Thoracic aorta endothelial cell (primary cell): ENCODE results near the gene EPHA1. TPM values are rescaled to one million over a fixed set of nuclear protein-coding genes. Genes with fewer than 3 reads are reported as not detected.

ENCODE experiments used
- small RNA-seq: library from RNA; depleted of rRNA; stranded (forward); fragments of <200 nt; gene quantifications from one replicate; pipeline ENCODE3, GENCODE V24; 2012
- total RNA-seq: library from RNA; depleted of rRNA; stranded (reverse); fragments of >200 nt; gene quantifications from 2 replicates; pipeline ENCODE4 v1.2.3, GENCODE V29; 2012

EPHA1 gene
- under 0.01 TPM in 1 of 2 replicates, not detected in the other for total RNA-seq

DNA sequence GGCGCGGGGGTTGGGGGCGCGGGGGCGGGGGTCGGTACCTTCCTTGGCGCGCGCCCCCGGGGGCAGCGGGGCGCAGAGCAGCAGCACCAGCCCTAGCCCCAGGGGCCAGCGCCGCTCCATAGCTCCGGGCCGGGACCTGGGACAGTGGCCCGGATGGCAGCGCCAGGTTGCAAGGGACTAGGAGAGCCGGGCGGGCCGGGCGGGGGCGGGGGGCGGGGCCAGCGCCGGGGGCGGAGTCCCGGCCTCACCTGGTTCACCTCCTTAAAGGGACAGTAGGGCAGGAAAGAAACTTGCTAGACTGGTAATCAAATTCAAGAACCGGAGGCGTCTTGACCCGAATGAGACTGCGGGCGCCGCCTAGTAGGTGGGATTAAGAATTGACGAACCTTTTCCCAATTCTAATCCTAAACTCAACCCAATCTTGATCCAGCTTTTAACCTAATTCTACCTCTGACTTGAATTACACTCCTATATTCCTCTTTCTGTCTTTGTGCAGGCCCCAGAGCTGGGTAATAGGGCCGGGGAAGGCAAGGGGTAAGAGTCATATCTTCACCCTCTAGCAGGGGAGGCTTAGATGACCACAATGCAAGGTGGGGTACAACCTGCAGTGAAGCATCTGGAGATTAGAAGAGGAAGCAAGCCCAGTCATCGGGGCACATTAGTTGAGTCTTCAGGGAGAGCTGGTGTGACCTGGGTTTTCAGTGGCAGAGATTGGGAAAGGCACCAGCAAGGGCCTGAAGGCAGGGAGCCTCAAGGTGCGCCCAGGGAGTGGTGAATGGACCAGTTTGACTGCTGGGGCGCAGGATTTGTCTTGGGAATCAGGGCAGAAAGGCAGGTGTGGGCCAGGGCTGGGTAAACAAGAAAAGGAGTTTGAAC lies at the start of gene EPHA1:
Gene EPHA1, minus strand, starts transcription at position 171 of the 876 bp plus-strand sequence. Its CDS starts 51 bp downstream, at position 120.

DNA sequence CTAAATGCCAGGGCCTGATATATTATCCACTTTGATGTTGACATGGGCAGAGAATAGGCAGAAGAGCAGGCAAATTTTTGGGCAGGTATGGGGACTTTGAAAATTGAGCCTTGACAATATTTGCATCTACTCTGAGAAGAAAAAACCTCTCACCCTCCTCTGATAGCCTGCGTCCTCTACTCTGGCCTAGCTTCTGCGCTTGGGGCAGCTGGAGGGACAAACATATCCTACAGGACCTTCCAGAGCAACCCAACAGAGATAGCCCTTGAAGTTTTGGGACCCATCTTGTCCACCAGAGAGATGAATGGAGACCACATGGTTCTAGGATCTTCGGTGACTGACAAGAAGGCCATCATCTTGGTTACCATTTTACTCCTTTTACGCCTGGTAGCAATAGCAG lies 34.5 kb upstream of the EPHA1 start, which contains the start of gene TAS2R60:
Gene TAS2R60, plus strand, starts transcription at position 301 of the 400 bp plus-strand sequence. Its CDS starts 0 bp downstream, at position 301.

DNA sequence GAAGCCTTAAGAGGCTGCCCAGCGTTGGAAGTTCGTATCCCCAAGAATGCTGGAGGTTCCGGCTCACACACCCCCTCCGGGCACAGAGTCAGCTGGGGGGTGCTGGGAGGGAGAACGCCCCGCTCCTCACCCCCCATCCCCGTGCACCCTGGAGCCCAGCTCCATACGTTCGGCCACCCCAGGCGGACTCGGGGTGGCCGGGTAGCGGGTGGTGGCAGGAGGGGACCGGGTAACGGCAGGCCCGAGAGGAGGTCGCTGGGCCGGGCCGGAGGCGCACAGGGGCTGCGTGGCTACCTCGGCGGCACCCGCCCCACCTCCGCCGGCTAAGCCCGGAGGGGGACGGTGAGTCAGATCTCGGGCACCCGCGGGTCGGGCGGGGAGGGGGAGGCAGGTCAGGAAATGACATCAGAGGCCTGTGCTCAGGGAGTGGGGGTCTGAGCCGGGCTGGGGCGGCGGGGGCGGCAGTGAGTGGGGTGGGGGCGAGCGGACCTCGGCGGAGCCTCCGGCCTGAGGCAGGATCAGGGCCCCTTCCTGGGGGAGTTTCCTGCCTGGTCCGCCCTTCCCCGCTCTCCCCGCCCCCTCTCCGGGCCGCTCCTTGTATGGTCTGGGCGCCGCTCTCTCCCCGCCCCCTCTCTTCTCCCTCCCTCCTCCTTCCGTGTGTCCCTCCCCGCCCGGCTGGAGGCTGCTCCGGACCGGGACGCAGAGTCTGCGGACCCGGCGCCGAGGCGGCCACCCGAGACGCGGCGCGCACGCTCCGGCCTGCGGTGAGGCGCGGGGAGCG lies 27.8 kb downstream of the EPHA1 start, which contains the start of gene ZYX:
Gene ZYX, plus strand, starts transcription at position 700 of the 781 bp plus-strand sequence. CDS start 227 bp downstream, outside the sequence.

DNA sequence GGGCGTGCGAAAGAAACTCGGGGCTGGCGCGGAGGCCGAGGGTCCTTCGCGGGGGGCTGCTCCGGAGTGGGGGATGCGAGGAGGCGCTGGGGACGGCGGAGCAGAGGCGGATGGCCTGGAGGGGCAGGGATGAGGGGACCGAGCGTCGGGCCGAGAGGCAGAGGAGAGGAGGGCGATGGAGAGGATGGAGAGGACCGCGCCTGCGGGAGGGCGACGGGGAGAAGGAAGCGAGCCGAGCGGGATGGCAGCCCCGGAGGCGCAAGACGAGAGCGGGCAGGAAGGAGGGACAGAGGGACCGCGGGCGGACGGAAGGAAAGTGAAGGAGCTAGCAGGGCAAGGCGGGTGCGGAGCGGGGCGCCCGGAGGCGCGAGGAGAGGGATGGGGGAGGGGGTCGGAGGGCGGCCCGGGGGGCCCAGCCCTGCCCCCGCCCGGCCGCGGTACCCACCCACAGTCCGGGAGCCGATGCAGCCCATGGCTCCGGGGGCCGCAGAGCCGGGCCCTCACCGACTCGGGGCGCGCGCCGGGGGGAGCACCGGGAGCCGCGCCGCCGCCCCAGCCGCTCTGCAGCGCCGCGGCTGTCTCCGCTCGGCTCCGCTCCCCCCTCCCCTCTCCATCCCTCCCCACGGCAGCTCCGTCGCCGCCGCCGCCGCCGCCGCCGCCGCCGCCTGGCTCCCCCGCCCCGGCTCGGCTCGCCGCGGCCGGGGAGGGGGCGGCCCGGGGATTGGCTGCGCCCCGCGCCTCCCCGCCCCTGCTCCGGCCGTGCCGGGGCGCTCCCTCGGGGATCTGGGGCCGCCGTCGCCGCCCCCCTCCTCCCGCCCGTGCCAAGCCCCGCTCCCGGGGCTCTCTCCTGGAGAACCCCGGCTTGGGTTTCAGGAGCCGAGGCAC lies 46.3 kb downstream of the EPHA1 start, which contains the start of gene FAM131B:
Gene FAM131B, minus strand, starts transcription at position 583 of the 885 bp plus-strand sequence. Its CDS starts 110 bp downstream, at position 473.

Small RNA genes lying within 50 kb of the gene (small RNA-seq; reads per million reads assigned to genes)
- 2.2 reads per million, percentile 54 among the genes with 10 or more reads in this experiment for gene MIR6892

Other genes with a start within 250 kb of the EPHA1 start
- not detected in 2 replicates for gene TAS2R39, start 225.4 kb downstream of the EPHA1 start, total RNA-seq
- gene TAS2R40, start 186.8 kb downstream of the EPHA1 start, total RNA-seq = not detected in 2 replicates
- gene GSTK1, start 145.4 kb downstream of the EPHA1 start, total RNA-seq = 58.6 and 66.1 TPM in 2 replicates
- gene TMEM139, start 123.9 kb downstream of the EPHA1 start, total RNA-seq = not detected in 2 replicates
- 20.1 and 26.9 TPM in 2 replicates for gene CASP2, start 120.5 kb downstream of the EPHA1 start, total RNA-seq
- gene CLCN1, start 92.7 kb downstream of the EPHA1 start, total RNA-seq = not detected in 2 replicates
- 0.93 TPM in 2 replicates for gene FAM131B, start 46.1 kb downstream of the EPHA1 start, total RNA-seq
- gene ZYX, start 27.5 kb downstream of the EPHA1 start, total RNA-seq = 78.3 and 95.2 TPM in 2 replicates
- not detected in 2 replicates for gene TAS2R60, start 34.6 kb upstream of the EPHA1 start, total RNA-seq
- gene TAS2R41, start 69.0 kb upstream of the EPHA1 start, total RNA-seq = not detected in 2 replicates
- gene CTAGE15, start 162.9 kb upstream of the EPHA1 start, total RNA-seq = not detected in 2 replicates
- gene TCAF2, start 212.1 kb upstream of the EPHA1 start, total RNA-seq = 14.5 and 31.0 TPM in 2 replicates